HL-60 (cell line): ENCODE measurements around the gene EGFL6.

Source experiments
- DNase-seq, 2 experiments: peaks; one replicate each; pipeline ENCODE4 v3.0.0-alpha.2; 2010 to 2020; ENCODE audit warnings: low read depth in 1 of 2, low spot score in 1 of 2
- H3K27ac ChIP-seq: fragments of 250-450 bp; sonication (Bioruptor Pico); replicated peaks from 2 replicates; pipeline ENCODE4 v1.5.1; 2020; ENCODE audit warnings: mild to moderate bottlenecking, moderate library complexity
- H3K27me3 ChIP-seq: fragments of 250-450 bp; sonication (Bioruptor Pico); 2 replicates; pipeline ENCODE4 v1.5.1; 2021; ENCODE audit warnings: mild to moderate bottlenecking, moderate library complexity; ENCODE audit not compliant: insufficient read depth, poor library complexity, severe bottlenecking
- H3K4me3 ChIP-seq: replicated peaks from 2 replicates; pipeline ENCODE4 v1.5.1; 2011; ENCODE audit warnings: mild to moderate bottlenecking, control low read depth, low read length; ENCODE audit not compliant: insufficient read depth
- GABPA ChIP-seq: IDR thresholded peaks from 2 replicates; pipeline ENCODE4 v1.6.1; 2012; ENCODE audit warnings: low read depth
- POLR2AphosphoS5 ChIP-seq: IDR thresholded peaks from 2 replicates; pipeline ENCODE4 v1.6.1; 2012; ENCODE audit warnings: low read depth
- SPI1 ChIP-seq: IDR thresholded peaks from 2 replicates; pipeline ENCODE4 v1.6.1; 2012; ENCODE audit warnings: low read depth, mild to moderate bottlenecking, borderline replicate concordance
- TF ChIP-seq, protein P1 (sequence below): IDR thresholded peaks from 2 replicates; pipeline ENCODE4 v1.6.1; 2012; ENCODE audit warnings: low read depth; ENCODE audit not compliant: insufficient replicate concordance
- TF ChIP-seq, protein P2 (sequence below): IDR thresholded peaks from one replicate; pipeline ENCODE4 v1.5.1; 2011; ENCODE audit warnings: low read length, control low read depth, inconsistent platforms; ENCODE audit not compliant: insufficient read depth

Gene EGFL6

GRCh38 chrX:13590914-13591313 lies 21.5 kb downstream of the EGFL6 start:
- Histone ChIP-seq H3K4me3 (no peak overlapping the region), H3K27ac (no peak overlapping the region), H3K27me3 (no peaks in the 10 kb centered on the region)
- TF ChIP-seq, protein P1, sequence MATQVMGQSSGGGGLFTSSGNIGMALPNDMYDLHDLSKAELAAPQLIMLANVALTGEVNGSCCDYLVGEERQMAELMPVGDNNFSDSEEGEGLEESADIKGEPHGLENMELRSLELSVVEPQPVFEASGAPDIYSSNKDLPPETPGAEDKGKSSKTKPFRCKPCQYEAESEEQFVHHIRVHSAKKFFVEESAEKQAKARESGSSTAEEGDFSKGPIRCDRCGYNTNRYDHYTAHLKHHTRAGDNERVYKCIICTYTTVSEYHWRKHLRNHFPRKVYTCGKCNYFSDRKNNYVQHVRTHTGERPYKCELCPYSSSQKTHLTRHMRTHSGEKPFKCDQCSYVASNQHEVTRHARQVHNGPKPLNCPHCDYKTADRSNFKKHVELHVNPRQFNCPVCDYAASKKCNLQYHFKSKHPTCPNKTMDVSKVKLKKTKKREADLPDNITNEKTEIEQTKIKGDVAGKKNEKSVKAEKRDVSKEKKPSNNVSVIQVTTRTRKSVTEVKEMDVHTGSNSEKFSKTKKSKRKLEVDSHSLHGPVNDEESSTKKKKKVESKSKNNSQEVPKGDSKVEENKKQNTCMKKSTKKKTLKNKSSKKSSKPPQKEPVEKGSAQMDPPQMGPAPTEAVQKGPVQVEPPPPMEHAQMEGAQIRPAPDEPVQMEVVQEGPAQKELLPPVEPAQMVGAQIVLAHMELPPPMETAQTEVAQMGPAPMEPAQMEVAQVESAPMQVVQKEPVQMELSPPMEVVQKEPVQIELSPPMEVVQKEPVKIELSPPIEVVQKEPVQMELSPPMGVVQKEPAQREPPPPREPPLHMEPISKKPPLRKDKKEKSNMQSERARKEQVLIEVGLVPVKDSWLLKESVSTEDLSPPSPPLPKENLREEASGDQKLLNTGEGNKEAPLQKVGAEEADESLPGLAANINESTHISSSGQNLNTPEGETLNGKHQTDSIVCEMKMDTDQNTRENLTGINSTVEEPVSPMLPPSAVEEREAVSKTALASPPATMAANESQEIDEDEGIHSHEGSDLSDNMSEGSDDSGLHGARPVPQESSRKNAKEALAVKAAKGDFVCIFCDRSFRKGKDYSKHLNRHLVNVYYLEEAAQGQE: no peak
- TF ChIP-seq, protein P2, sequence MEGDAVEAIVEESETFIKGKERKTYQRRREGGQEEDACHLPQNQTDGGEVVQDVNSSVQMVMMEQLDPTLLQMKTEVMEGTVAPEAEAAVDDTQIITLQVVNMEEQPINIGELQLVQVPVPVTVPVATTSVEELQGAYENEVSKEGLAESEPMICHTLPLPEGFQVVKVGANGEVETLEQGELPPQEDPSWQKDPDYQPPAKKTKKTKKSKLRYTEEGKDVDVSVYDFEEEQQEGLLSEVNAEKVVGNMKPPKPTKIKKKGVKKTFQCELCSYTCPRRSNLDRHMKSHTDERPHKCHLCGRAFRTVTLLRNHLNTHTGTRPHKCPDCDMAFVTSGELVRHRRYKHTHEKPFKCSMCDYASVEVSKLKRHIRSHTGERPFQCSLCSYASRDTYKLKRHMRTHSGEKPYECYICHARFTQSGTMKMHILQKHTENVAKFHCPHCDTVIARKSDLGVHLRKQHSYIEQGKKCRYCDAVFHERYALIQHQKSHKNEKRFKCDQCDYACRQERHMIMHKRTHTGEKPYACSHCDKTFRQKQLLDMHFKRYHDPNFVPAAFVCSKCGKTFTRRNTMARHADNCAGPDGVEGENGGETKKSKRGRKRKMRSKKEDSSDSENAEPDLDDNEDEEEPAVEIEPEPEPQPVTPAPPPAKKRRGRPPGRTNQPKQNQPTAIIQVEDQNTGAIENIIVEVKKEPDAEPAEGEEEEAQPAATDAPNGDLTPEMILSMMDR: no peak
- TF ChIP-seq POLR2AphosphoS5 (no peak), SPI1 (no peak), GABPA (no peak)
- DNase-seq: no peak

GRCh38 chrX:13597874-13598273 lies 28.5 kb downstream of the EGFL6 start:
- TF ChIP-seq, protein P2: no peak
- TF ChIP-seq, protein P1: no peak
- TF ChIP-seq SPI1 (no peak), POLR2AphosphoS5 (no peak), GABPA (no peak)
- no peak overlapping the region for H3K4me3 ChIP-seq
- H3K27ac ChIP-seq: no peak overlapping the region
- DNase-seq: no peak
- H3K27me3 ChIP-seq: no peaks in the 10 kb centered on the region

GRCh38 chrX:13598877-13599276 lies 29.5 kb downstream of the EGFL6 start:
- TF ChIP-seq, protein P1: no peak
- TF ChIP-seq GABPA (no peak), POLR2AphosphoS5 (no peak), SPI1 (no peak)
- TF ChIP-seq, protein P2: peak; percentile 7
- Histone ChIP-seq H3K4me3 (no peak overlapping the region), H3K27me3 (no peaks in the 10 kb centered on the region), H3K27ac (no peak overlapping the region)
- DNase-seq: peak in 1 of 2 experiments; percentile 5
